Ureter (tissue), 1 donor: ENCODE data around the gene ENPP1. TPM values are rescaled to one million over a fixed set of nuclear protein-coding genes. Genes with fewer than 3 reads are reported as not detected.

ENCODE experiments used
- DNase-seq: peaks from one replicate; pipeline ENCODE4 v3.0.0-alpha.2; 2020; ENCODE audit warnings: low spot score
- total RNA-seq: library from RNA; stranded (reverse); gene quantifications from one replicate; pipeline ENCODE4 v1.2.4, GENCODE V29; 2023
- donor health status: DM: yes; HTN: yes; CAD: no.

ENPP1 gene
- total RNA-seq, 1 donor from 2014 or later = 9.3 TPM

DNA sequence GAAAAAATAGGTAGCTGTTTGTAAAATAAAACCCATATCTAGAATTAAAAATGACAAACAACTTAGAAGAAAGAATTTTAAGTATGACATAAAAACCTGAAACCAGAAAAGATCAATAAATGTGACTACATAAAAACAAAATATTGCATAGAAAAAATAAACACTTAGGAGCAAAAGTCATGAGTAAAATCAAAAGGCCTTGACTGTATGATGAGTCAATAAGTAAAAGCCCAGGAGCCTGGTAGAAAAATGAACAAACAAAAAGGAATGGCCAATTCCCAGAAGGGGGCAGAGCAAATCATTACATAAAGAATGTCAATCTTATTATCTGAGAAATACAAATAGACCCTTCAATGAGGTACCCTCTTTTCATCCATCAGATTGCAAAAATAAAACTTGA lies 20.7 kb upstream of the ENPP1 start:
- no peak for DNase-seq

DNA sequence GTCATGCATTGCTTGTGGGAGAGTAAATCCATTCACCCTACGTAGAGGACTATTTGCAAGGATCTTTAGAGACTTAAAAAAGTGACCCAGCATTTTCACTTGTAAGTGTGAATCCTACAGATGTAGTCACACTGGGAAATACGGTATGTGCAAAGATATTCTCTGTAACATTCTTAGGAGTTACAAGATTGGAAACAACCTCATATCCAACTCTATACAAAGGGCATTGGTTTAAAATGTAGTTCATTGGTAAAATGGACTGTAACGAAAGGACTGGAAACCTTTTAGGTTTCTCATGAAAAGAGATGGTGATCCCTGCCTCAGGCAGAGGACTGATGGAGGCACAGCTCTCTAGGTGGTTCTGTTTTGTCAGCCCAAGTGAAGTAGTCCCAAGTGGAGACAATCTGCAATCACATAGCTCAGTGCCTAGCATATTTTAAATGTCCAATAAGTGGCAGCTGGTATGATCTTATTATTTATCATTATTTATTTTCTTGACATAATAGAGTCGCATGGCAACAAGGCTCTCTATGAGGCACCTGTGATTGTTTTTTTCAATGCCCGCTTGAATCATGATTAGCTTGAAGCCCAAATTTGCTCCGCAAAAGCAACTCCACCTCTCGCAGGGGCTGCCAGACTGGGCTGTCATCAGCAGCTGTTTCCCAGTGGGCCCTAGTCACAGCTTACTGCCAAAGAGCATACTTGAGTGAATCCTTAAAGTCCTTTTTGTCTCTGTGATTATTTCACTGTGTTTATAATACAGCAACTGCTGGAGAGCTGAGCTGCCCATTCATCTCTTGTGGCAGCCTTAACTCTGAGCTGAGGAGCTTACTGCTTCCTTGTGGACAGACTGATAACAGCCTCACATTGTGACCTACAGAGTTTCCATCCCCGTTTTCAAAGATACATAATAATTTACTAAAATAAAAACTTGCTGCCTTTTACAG lies 19.8 kb upstream of the ENPP1 start:
- no peak for DNase-seq

DNA sequence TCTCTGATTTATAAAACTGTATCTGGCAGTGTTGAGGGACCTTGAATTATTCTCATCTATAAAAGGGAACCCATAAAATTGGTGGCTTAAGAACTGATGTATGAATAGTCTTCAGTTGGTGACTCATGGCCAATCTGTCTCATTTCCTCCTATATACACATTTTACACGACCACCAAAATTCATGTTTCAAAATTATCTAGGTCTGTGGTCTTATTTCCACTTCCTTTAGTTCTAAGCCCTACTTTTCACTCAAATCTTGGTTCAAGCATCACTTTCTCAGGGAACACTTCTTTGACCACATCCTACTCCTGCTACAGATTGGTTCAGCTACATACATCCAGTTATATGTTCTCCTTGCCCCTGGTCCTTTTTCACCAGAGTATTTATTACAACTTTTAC lies 18.6 kb upstream of the ENPP1 start:
- no peak for DNase-seq

DNA sequence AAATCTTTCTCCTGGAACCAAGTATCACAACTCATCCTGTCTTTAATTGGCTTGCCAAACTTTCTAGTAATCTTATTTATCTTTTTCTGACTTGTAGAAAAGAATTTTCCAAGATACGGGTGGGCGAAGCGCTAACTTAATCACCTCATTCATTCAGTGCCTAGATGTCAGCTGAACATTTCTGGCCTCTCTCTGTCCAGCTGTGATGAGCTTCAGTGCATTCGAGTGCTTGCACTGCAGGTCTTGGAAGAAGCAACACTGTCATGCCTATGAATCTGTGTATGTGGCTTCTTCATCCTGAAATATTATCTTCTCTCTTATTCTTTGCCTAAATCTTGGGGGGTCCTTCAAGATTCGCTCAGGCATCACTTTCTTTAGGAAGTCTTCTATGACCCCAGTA lies 16.3 kb upstream of the ENPP1 start:
- DNase-seq = no peak

DNA sequence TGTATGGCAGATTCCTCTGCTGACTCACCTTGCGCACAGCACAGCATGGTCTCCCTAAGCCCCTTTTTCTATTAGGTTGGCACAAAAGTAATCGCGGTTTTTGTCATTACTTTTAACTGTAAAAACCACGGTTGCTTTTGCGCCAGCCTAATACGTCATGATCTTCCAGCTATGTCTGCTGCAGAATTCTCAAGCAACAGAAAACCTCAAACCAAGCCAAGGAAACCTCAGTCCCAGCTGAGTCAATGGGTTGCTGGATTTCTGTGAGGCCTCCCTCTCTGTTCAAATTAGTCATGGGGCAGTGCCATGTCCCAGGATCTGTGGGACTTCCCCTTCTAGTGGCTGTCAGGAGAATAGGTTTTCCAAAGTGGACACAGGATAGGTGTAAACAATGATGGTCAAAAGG lies 15.7 kb upstream of the ENPP1 start:
- DNase-seq = no peak

DNA sequence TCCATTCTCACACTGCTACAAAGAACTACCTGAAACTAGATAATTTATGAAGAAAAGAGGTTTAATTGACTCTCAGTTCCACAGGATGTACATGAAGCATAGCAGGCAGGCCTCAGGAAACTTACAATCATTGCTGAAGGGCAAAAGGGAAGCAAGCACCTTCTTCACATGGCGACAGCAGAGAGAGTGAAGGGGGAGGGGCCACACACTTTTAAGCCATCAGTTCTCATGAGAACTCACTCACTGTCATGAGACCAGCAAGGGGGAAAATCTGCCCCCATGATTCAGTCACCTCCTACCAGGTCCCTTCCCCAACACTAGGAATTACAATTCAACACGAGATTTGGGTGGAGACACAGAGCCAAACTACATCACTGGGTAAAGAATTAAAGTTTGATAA lies 12.5 kb upstream of the ENPP1 start:
- no peak for DNase-seq

DNA sequence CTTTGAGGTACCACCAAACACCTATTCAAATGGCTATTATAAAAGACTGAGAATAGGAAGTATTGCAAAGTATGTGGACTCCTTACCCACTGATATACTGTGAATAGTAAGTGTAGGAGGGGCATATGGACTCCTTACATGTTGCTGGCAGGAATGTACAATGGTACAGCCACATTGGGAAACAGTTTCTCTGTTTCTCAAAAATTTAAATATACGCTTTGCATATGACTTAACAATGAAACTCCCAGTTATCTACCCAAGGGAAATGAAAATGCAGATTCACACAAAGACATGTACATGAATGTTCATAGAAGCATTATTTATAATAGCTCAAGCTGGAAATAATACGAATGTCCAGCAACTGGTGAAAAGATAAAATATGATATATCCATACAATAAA lies 5.5 kb upstream of the ENPP1 start:
- DNase-seq = no peak

DNA sequence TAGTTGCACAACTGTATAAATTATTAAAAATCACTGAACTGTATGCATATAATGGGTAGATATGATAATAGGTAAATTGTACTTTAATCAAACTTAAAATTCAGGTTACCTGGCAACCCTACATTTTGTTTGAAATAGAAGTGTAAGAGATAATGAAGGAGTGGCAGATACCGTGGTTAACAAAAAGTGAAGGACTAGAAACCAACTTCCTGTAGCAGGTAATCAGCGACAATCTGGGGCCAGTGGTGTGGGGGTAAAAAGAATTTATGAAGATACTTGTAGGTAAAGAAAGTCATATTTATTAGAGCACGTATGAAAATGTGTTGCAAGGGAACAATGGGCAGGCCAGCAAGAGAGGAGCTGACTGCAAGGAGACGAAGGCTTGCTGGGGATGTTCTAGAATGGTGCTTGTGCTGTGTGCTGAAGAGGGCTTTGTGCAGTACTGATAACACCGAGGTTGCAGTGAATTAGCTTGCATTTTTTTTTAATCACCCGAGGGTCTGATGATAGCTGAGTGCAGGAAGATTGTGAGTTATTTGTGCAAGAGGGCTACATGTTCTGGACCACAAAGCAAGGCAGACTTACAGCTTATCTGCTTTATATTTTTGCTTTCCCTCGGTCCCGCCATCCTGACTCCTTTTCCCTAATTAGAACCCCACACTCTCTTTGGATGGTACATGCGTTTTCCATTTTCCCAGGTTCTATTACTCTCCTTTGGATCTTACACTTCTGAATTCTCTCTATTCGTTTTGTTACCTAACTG lies 4.6 kb upstream of the ENPP1 start:
- DNase-seq = no peak

DNA sequence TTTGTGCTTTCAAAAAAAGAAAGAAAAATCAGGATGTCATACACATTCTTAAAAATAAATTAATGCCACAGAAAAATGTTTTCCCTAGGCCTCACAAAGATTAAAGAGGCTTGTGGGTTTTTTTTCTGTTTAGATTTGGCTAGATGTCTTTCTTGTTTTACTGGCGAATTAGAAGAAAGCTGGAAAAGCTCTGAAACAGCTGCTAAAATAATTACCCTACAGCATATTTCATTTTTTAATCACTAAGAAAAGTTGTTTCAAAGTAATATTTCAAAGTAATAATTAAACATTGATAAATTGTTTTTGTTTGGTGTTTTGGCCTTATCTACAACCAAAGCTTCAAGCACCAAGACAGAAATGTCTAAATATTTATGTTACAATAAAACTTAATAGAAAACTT lies 3.7 kb upstream of the ENPP1 start:
- DNase-seq = no peak

DNA sequence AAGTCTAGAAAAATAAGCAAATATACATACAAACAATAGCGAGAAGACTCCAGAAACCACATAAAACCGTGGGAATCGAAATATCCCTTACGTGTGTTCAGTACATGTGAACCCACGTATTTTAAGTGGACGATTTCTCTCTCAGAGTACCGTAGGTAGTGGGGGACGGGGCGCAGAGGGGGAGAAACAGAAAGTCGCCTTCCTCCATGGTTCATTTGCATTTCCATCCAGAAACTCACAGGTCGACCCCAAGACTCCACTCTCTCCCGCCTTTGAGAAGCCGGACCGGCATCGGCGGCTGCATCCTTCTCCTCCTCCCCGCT lies 538 bp upstream of the ENPP1 start:
- no peak for DNase-seq

DNA sequence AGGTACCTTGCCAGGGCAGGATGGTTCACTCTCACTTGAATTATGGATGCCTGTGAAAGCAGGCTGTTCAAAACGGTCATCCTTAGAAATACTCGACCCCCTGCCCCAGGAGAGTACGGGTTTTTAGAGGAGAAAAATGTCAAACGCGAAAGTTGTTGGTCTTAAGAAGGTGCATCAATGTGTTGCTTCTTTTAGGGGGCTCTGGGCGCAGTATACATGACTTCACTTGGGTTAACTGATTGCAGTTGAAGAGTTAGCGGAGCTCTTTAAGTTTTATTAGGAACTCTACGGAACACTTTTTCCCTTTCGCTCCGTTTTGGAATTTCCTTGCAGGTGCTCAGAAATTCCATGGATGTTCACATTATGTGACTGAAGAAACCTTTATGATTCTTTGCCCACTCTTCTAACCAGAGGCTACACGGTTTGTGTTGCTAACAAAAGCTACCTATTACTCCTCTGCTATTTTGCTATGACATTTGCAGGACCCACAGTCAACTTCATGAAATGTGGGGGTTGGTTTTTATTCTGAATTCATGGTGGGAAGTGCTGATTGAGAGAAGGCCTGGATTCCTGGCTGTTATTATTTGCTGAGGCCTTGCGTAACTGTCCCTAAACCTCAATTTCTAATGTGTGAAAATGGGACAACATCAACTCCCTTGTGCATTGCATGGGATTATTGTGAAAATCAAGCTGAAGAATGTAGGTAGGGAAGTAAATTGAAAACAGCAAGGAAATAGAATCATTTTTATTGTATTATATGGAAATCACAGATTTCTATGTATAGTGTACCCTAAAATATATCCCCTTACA lies 845 bp downstream of the ENPP1 start:
- no peak for DNase-seq

DNA sequence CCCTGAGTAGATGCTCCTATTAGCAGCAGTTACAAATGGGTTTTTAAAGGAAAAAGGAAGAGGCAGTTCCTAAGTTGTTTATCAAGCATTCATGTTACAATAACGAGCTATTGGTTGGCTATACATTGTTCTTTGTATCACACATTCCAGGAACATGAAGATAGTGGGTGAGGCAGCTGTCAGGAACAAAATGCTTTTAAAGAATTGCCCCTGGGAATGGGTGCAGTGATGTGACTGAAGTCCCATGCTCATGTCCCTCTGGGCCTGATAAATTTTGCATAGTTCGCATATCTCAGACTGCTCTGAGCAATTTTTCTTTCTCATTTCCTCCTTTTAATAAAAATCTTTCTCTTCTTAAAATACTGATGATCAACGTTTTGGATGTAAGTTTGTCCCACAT lies 3.7 kb downstream of the ENPP1 start:
- DNase-seq = no peak

DNA sequence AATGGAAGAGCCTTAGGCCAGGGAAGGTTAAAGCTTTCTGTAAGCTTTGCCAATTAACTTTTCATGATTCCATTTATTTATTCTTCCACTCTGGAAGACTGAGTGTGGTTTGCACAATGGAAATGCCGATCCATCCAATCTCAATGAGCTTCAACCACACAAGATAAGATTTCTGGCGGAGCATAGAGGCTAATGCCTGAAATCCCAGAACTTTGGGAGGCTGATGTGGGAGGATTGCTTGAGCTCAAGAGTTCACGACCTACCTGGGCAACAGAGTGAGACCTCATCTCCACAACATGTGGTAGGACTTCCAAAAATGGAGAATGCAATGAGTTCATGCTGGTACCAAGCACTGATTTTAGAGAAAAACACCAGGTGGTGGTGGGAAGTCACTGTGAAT lies 6.2 kb downstream of the ENPP1 start:
- no peak for DNase-seq

DNA sequence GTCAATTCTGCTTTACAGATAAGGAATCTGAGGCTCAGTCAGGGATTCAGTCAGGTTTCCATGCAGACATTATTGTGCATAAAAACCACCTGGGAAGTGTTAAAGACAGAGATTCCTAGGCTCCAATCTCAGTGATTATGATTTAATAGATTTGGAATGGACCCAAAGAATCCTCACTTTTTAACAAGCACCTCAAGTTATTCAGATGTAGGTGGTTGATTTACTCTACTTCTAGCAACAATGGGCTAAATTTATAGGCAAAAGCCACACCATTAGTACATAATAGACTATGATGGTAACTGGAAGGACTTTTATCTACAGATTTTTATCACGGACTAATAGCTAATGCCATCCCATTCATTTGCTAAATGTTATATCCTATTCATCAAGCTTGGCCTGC lies 9.0 kb downstream of the ENPP1 start:
- DNase-seq = no peak

DNA sequence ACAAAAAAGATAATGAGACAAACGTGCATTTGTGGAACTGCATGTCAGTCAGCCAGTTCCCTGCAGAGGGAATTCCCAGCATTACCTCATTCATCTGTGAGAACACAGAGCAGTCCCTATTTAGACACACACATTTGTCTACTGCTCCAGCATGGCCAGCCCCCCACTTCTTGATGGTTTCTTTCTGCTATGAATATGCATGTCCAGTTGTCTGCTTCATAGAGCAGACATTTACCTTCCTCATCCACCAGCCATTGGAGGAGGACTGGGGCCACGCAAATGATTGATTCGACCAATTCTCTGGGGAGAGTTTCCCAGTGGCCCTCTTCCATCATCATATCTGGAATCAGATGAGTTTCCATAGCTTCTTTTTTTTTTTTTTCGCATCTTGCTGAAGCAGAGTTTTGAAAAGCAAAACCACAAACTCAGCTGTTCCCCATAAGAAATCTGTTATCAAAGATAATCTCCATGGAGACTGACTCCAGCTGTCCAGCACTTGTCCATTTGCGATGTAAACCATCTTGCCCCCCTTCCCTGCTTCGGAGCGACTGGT lies 11.8 kb downstream of the ENPP1 start:
- DNase-seq = no peak

DNA sequence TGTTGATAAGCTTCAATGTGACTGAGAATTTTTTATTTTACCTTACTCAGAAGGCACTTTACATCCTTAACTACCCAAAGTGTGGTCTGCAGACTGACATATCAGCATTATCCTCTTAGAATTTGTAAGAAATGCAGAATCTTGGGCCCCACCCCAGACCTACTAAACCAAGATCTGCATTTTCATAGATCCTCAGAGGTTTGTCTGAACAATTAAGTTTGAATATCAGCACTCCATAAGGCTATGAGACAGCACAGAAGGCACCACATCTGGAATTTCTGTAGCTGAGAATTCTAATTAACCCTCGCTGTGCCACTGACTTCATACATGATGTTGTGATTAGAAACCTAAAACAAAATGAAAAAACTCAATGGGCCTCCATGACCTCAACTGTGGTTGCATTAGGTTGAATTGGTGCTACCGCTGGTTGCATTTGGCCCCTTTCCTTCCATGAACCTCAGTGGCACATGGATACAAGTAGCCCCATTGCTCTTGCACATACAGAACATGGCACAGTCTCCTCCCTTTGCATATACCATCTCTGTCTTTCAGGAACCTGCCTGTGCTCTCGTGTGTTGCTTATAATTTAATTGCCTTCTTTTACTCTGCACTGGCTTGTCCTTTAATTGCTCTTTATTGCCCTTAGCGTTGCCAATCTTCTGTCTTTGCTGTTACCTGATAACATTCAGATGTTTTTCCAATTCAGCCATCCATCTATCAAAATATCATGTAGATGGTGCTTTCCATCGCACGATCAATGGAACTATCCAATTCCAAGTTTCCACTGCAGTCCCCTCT lies 13.4 kb downstream of the ENPP1 start:
- no peak for DNase-seq

DNA sequence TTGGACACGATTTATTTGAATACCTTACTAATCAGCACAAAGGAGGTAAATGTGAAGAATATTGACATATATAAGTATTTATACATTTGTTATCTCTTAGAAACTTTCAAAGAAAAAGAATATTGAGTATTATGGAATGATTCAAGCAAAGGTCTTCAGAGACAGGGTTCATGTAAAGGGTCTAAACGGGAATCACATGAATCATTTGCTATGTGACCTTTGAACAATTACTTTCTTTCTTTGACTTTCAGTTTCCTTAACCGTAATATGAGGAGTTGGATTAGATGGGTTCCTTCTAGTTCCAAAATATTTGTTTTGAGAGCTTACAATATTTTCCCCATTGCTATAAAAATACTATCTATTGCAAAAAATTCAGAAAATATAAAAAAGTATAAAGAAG lies 14.3 kb downstream of the ENPP1 start:
- no peak for DNase-seq

DNA sequence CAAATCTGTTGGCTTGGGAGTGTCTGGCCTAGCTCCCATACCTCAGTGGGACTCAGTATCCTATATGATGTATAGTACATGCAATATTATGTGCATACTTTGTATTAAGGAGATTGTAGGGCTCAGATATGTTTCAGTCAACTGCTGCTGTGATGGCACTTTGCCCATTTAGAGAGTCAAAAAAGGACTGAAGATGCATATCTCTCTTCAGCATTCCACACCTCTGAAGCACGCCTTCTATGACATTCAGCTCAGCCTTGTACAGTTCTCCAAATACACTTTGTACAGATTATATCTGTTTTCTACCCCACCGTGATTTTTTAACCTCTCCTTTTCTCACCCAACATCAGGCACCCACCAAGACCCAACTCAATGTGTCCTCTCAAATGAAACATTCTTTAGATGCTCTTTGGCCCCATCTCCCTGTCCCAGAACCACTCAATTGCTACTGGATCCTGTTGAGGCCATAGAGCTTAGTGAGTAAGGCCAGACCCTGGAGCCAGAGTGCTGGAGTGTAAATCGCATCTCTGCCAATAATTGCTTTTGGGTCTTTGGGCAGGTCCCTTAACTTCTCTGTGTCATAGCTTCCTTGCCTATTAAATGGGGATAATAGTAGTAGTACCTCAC lies 15.6 kb downstream of the ENPP1 start:
- DNase-seq = no peak

DNA sequence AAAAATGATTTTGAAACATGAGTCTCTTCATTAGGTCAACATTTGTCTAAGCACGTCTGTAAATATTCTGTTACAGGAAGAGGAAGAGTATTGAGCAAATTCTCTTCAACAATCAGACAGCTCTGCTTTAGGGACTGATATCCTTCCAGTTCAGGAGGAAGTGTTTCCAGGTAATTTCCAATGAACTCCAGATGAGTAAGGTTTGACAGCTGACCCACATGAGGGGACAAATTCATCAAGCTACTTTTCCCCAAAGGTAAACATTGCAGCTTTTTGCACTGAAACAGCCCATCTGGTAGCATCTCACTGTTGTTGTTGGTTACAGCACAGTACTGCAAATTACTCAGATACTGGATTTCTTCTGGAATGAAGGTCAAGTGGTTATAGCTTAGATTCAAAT lies 18.1 kb downstream of the ENPP1 start:
- DNase-seq = no peak

DNA sequence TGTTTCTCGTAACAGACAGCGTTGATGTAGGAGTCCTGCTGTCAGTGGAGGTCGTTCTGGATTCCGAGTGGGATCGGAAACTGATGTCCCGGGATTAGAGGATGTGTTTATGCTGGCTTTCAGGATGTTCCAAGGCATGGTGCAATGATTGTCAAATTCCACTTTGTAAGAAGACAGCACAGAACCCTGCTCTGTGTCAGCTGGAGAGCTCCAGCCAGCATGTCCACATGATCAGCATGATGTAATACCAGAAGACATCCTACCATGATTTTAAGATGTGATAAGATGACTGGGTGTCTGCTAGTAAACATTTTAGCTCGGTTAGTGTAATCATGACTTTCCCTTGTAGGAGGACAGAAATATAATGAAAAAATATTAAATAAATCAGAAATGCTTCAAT lies 20.3 kb downstream of the ENPP1 start:
- no peak for DNase-seq

DNA sequence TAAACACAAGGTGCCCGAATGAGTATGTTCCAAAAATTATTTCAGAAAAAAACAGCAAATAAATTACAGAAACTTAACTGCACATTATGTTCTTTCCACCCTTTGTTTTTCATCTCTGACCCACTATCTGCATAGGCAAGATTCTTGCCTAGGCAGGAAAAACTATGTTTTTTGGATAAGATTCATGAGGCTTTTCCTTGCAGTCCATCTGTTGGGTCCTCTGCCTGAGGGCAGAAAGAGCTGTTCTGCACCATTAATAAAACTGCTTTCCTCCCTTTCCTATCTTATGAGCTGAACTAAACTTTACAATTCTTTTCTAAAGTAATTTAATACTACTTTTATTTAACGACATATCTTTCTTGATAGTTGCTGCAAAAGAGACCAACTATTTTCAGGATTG lies 21.1 kb downstream of the ENPP1 start:
- DNase-seq = no peak
